SKM-1 (cell line): ENCODE results near the gene USP7.
A peak's percentile ranks its signal among the peaks of the same experiment; 100 is the strongest.
"Not testable (repeated sequence)": the region's sequence is repeated elsewhere in the genome, so short reads cannot be mapped to it uniquely, and the experiment has no call there.

ENCODE experiments used
- DNase-seq: peaks from one replicate; lab custom pipeline; 2025; ENCODE audit not compliant: unreplicated experiment; lab: John Stamatoyannopoulos, UW

The USP7 gene

GRCh38 chr16:8882725-8883377 is 80.9 kb downstream of the USP7 start:
- DNase-seq = no peak

- no peak for DNase-seq
These were observed 81.6 kb downstream of the USP7 start, which contains the start of gene LITAFD for GRCh38 chr16:8882041-8882617. Gene LITAFD (plus strand): TSS chr16:8882351. CDS start chr16:8884356, 2,005 bp downstream.

- DNase-seq = no peak
These were observed 82.7 kb downstream of the USP7 start for GRCh38 chr16:8880839-8881510.

GRCh38 chr16:8878523-8878911 is 85.2 kb downstream of the USP7 start:
- no peak for DNase-seq

- no peak for DNase-seq
These were observed 85.7 kb downstream of the USP7 start for GRCh38 chr16:8877894-8878522.

- DNase-seq = not testable (repeated sequence)
These were observed 88.4 kb downstream of the USP7 start for GRCh38 chr16:8875317-8875716.

- DNase-seq = no peak
These were observed 89.3 kb downstream of the USP7 start for GRCh38 chr16:8874388-8874787.

- DNase-seq = not testable (repeated sequence)
These were observed 89.9 kb downstream of the USP7 start for GRCh38 chr16:8873866-8874195.

GRCh38 chr16:8872967-8873865 is 90.5 kb downstream of the USP7 start:
- DNase-seq = no peak

- no peak for DNase-seq
These were observed 91.6 kb downstream of the USP7 start for GRCh38 chr16:8872071-8872470.

GRCh38 chr16:8869988-8870241 is 93.8 kb downstream of the USP7 start:
- not testable (repeated sequence) for DNase-seq

- no peak for DNase-seq
These were observed 94.3 kb downstream of the USP7 start for GRCh38 chr16:8869212-8869987.

- DNase-seq = peak; percentile 87
These were observed 95.1 kb downstream of the USP7 start, which contains the start of gene CARHSP1 for GRCh38 chr16:8868416-8869211. Gene CARHSP1 (minus strand): TSS chr16:8869006. CDS start chr16:8859328, 9,678 bp downstream.

- no peak for DNase-seq
These were observed 95.7 kb downstream of the USP7 start for GRCh38 chr16:8867932-8868415.

GRCh38 chr16:8867216-8867931 is 96.3 kb downstream of the USP7 start:
- no peak for DNase-seq

- DNase-seq = no peak
These were observed 96.9 kb downstream of the USP7 start for GRCh38 chr16:8866884-8867215.

- DNase-seq = no peak
These were observed 97.4 kb downstream of the USP7 start for GRCh38 chr16:8866118-8866883.
